ENCODE results near the gene ATP6V1B1. TPM values are rescaled to one million over a fixed set of nuclear protein-coding genes. Genes with fewer than 3 reads are reported as not detected.
"Not testable (repeated sequence)": the region's sequence is repeated elsewhere in the genome, so short reads cannot be mapped to it uniquely, and the experiment has no call there.

The ATP6V1B1 gene
- total RNA-seq, 4 donors from 2014 or later: 3.6 to 7.1 TPM; not detected in 2

GRCh38 chr2:70999362-70999761 lies 63.7 kb downstream of the ATP6V1B1 start:
- no peak for ATAC-seq (ENCODE audit: low FRiP score)
- TF ChIP-seq CTCF (IDR thresholded peaks at IDR 0.05): no peak
- DNase-seq (ENCODE audit: low spot score): no peak

GRCh38 chr2:70999931-71000330 lies 64.2 kb downstream of the ATP6V1B1 start:
- ATAC-seq (ENCODE audit: low FRiP score); DNase-seq (ENCODE audit: low spot score): not testable (repeated sequence)

GRCh38 chr2:71000780-71001591 lies 65.3 kb downstream of the ATP6V1B1 start:
- TF ChIP-seq CTCF (IDR thresholded peaks at IDR 0.05): peak in 1 of 3 donors; percentile 79
- ATAC-seq (ENCODE audit: low FRiP score) (peak; percentile 87), DNase-seq (ENCODE audit: low spot score) (peak; percentile 48)

GRCh38 chr2:71001592-71001927 lies 65.9 kb downstream of the ATP6V1B1 start:
- no peak for ATAC-seq (ENCODE audit: low FRiP score)
- no peak for TF ChIP-seq CTCF (IDR thresholded peaks at IDR 0.05)
- no peak for DNase-seq (ENCODE audit: low spot score)

- ATAC-seq (ENCODE audit: low FRiP score) (no peak), DNase-seq (ENCODE audit: low spot score) (no peak)
- no peak for TF ChIP-seq CTCF (IDR thresholded peaks at IDR 0.05)
Measured at GRCh38 chr2:71001981-71002570, 66.4 kb downstream of the ATP6V1B1 start.

- no peak for DNase-seq (ENCODE audit: low spot score)
- ATAC-seq (ENCODE audit: low FRiP score): no peak
Measured at GRCh38 chr2:71003396-71003795, 67.7 kb downstream of the ATP6V1B1 start.

More at GRCh38 chr2:71003396-71003795, 67.7 kb downstream of the ATP6V1B1 start:
- no peak for TF ChIP-seq CTCF (IDR thresholded peaks at IDR 0.05)
